DMS79 treated with DMSO at 0.1 percent for 48 hours (cell line): ENCODE data around the gene CLCN7.

ENCODE experiments used
- DNase-seq: peaks from one replicate; lab custom pipeline; 2025; lab: John Stamatoyannopoulos, UW

CLCN7 gene, protein sequence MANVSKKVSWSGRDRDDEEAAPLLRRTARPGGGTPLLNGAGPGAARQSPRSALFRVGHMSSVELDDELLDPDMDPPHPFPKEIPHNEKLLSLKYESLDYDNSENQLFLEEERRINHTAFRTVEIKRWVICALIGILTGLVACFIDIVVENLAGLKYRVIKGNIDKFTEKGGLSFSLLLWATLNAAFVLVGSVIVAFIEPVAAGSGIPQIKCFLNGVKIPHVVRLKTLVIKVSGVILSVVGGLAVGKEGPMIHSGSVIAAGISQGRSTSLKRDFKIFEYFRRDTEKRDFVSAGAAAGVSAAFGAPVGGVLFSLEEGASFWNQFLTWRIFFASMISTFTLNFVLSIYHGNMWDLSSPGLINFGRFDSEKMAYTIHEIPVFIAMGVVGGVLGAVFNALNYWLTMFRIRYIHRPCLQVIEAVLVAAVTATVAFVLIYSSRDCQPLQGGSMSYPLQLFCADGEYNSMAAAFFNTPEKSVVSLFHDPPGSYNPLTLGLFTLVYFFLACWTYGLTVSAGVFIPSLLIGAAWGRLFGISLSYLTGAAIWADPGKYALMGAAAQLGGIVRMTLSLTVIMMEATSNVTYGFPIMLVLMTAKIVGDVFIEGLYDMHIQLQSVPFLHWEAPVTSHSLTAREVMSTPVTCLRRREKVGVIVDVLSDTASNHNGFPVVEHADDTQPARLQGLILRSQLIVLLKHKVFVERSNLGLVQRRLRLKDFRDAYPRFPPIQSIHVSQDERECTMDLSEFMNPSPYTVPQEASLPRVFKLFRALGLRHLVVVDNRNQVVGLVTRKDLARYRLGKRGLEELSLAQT

DNA sequence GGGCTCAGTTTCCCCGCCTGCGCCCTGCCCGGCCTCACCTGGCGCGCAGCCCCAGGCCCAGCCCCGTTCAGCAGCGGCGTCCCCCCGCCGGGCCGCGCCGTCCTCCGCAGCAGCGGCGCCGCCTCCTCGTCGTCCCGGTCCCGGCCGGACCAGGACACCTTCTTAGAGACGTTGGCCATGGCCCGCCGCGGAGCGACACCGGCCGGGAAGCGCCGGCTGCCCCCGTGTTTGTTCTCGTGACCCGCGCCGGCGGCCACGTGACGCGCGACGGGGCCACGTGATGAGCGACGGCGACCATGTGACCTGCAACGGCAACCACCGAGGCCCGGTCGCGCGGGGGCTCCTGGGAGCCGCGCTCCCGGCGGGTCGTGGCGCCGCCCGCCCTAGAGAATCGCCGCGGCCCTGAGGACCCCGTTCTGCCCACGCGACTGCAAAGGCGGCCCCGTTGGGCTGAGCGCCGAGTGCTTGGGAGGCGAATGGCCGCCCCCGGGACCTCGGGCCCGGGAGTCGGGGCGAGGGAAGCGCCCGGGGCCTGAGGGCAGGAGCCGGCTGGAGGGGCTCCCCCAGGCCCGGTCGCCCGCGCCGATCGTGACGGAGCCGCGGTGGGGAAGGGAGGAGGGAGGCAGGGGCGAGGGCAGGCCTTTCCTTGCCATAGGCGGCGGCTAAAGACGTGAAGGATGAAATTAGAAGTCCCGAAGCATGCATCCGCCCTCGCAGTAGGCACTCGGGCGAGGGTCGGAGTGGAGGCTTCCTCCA is at the start of gene CLCN7:
Gene CLCN7, minus strand, starts transcription at position 233 of the 756 bp plus-strand sequence. Its CDS starts 54 bp downstream, at position 179.
- peak; percentile 48 for DNase-seq

DNA sequence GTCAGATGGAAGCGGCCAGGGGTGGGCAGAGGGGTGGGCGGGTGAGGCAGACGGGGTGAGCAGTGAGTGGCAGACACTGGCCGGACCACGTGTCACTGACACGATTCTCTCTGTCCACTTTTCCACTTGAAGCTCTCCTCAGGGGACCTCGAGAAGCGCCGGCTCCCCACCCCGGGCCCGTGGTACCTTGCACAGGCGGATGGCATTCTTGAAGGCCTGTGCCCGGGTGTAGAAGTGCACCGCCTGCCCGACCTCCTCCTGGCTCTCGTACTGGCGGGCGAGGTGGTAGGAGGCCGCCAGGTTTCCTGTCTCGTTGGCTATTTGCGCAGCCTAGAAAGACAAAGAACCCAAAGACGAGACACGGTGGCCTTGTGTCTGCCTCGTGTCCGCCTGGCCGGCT is 49.5 kb upstream of the CLCN7 start:
- DNase-seq = no peak

DNA sequence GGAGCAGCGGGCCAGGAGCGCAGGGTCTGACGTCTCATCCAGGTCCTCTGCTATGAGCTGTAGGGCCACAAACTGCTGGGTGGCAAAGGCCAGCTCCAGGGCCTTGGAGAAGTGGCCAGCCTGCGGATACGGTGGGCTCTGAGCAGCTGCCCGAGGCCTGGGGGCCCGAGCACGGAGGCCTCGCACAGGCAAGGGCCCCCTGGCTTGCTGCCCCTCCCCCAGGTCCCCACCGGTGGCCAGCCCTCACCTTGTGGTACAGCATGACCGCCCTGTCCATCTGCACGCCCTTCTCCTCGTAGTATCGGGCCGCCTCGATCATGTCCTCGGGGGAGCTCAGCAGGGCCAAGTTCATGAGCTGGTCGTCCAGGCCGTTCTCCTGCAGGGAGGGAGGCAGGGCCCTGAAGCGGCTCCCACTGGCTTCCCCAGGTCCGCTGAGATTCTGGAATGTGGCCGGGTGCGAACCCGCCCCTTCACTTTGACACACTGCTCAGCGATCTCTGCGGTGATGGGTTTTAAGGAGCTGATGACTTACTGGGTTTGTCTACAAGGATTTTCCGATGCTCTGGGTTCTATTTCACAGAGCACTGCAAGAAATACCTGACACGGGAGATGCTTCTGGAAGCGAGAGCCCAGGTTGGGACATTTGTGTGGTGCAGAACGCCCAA is 48.9 kb upstream of the CLCN7 start:
- no peak for DNase-seq

DNA sequence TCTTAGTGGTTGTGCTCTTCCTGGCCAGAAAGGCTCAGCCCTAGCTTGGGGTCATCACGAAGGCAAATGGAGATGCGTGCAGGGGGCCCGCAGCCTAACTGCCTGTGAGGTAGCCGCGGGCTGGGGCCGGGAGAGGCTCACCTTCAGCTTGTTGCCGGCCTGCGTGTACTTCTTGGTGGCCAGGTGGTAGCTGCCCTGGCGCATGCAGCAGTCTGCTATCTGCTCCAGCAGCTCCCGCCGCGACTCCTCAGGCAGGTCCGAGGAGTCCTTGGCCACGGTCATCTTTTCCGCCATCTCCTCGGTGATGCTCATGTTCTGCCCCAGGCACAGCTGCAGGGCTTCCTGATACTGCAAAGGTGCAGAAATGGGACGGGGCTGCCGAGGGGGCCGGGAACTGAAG is 45.6 kb upstream of the CLCN7 start:
- DNase-seq = no peak

- DNase-seq = no peak
Measured at GRCh38 chr16:1519831-1520230, 45.0 kb upstream of the CLCN7 start.

DNA sequence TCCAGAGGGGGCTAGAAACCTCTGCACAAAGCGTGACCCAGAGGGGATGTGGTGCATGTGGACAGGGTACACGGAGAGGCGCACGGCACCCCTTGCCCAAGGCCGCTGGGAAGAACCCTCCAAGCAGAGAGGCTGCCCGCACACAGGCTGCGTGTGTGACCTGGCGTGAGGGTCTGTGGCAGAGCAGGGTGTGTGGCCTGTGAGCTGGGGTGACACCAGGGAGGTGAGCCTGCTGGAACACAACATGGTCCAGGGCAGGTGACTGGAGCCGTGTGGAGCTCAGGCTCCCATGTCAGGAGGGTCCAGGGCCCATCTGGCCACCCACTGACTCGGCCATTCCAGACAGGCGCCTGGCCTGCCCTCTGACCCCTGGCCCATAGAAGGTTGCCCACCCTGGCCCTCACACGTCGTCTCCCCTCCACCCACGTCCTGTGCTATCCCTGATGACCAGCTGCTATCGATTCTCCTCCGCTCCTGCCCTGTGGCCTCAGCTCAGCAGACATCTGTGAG is 43.9 kb upstream of the CLCN7 start:
- DNase-seq = no peak

- no peak for DNase-seq
Measured at GRCh38 chr16:1514507-1514906, 39.7 kb upstream of the CLCN7 start.

DNA sequence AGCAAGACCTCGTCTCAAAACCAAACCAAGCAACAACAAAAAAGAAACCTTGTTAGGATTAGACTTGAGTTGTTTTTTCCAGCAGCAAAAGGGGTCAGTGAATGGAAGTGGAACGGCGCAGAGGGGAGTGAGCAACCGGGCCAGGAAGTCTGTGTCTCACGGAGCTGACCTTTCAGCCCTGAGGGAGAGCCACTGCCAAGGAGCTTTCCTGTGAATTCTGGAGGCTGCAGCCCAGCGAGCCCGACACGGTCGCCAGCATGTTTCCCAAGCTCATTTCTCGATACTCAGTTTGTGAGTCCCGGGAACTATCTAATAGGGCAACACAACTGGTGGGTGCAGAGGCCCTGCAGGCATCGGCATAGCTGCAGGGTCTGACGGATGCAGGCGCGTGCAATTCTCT is 37.9 kb upstream of the CLCN7 start:
- DNase-seq = no peak

- DNase-seq = no peak
Measured at GRCh38 chr16:1511662-1512569, 37.1 kb upstream of the CLCN7 start.

GRCh38 chr16:1510941-1511351 is 36.1 kb upstream of the CLCN7 start:
- DNase-seq = no peak

DNA sequence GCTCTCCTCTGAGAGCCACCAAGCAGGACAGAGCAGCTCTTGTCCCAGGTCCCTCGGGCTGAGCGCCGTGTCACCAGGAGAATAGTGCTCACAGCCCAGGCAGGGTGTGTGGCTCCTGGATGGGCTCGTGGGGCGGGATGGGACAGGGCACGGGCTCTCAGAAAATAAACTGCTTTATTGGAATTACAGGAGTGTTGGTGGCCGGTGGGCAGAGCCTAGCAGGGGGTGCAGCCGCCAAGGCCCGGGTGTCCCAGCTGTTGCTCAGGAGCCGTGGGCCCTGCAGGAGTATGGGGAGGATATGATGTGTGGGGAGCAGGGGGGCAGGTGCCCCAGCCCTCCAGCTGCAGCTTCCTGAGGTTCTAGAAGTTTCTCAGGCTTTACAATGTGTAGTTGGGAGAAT is 35.4 kb upstream of the CLCN7 start:
- no peak for DNase-seq

- DNase-seq = no peak
Measured at GRCh38 chr16:1509307-1510221, 34.7 kb upstream of the CLCN7 start.

GRCh38 chr16:1508494-1509187 is 33.8 kb upstream of the CLCN7 start:
- DNase-seq = no peak

DNA sequence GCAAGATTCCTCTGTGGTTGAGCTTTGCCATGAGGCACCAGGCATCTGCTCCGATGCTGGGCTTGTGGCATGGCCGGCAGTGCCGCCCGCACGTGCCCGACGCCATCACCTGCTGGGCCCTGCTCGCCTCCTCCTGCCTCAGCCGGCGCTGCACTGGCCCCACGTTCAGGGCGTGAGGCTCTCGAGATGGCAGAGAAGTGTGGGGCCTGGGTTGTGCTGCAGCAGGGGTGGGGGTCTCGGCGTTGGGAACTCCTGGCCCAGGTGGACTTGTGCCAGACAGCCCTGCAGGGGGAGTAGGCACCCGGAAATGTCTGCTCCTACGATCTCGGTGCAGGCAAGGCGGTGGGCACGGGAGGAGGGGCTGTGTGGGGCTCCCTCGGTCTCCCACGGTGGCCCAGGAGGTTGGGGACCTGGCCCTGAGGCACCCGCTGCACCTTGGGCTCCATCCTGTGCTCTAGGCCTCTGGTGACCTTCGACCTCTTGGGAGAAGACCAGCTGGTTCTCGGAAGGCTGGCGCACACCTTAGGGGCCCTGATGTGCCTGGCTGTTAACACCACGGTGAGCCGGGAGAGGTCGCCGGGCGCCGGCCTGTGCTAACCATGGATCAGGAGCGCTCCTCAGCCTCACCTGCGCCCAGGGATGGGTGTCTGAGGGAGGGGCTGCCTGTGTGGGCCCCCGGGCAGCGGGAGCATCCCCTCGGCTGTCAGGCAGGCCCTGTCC is 31.8 kb upstream of the CLCN7 start:
- no peak for DNase-seq

- no peak for DNase-seq
Measured at GRCh38 chr16:1505912-1506311, 31.1 kb upstream of the CLCN7 start.

DNA sequence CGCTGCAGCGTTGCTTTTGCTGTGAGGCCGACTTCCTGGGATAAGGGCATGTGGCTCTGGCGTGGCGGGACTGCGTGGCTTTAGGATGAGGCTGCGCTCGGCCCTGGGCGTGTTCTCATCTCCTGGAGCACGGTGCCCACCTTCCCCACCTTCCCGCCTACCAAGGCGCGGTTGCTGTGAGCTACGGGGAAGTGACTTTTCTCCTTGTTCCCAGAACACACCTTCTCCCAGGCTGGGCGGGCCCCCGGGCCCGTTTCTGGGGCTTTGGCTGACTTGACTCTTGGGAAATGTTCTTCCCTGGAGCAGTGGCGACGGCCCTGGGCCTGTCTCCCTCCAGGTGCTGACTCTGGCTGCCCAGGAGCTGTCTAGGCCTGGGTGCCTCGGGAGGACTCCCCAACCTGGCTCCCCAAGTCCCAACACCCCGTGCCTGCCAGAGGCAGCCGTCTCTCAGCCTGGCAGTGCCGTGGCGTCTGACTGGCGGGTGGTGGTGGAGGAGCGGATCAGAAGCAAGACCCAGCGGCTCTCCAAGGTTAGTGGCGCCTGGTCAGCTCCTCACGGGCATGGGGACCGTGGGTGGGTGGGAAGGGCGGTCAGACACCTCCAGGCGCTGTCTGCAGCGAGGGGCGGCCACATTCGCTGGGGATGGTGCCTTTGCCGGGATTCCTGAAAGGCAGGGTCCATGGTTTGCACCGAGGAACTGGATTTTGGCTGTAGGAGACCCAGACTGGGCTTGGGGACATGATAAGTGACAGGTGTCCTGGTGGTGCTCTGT is 30.4 kb upstream of the CLCN7 start:
- no peak for DNase-seq

GRCh38 chr16:1503110-1503955 is 28.5 kb upstream of the CLCN7 start:
- no peak for DNase-seq
